WTC11 (cell line): Measurements from ENCODE around the gene LHX4. TPM values are rescaled to one million over a fixed set of nuclear protein-coding genes. Genes with fewer than 3 reads are reported as not detected.
A peak's percentile ranks its signal among the peaks of the same experiment; 100 is the strongest.

ENCODE experiments used
- ATAC-seq: fragments of 200-7000 bp; cut with Tn5 transposase; 2 replicates; pipeline ENCODE4 v1.10.0; 2021; ENCODE audit warnings: mild to moderate bottlenecking, moderate library complexity
- CTCF ChIA-PET: fragments of 300-600 bp; sonication (Branson Sonifier 250); formaldehyde crosslinking; loops from one replicate; lab custom pipeline; 2021; ENCODE audit warnings: antibody characterized with exemption; lab: Charles Lee
- POLR2A ChIA-PET: fragments of 350-600 bp; sonication (Branson Sonifier 250); formaldehyde crosslinking; loops from one replicate; lab custom pipeline; 2021; ENCODE audit warnings: antibody characterized with exemption; lab: Charles Lee
- DNase-seq: peaks from one replicate; pipeline ENCODE4 v3.0.0; 2021; ENCODE audit warnings: low spot score
- H3K27ac Mint-ChIP-seq: 2 replicates; pipeline ENCODE4 v1.8.0; 2021; ENCODE audit warnings: mixed read lengths
- H3K27me3 Mint-ChIP-seq: 2 replicates; pipeline ENCODE4 v1.8.0; 2021; ENCODE audit warnings: low read depth, mild to moderate bottlenecking, moderate library complexity, mixed read lengths
- H3K36me3 Mint-ChIP-seq: 2 replicates; pipeline ENCODE4 v1.8.0; 2021; ENCODE audit warnings: mixed read lengths
- H3K4me1 Mint-ChIP-seq: 2 replicates; pipeline ENCODE4 v1.8.0; 2022; ENCODE audit warnings: mixed read lengths
- H3K4me3 Mint-ChIP-seq: 2 replicates; pipeline ENCODE4 v1.8.0; 2021; ENCODE audit warnings: mild to moderate bottlenecking, moderate library complexity, mixed read lengths
- H3K9me3 Mint-ChIP-seq: 2 replicates; pipeline ENCODE4 v1.8.0; 2021; ENCODE audit warnings: mixed read lengths
- CREB1 ChIP-seq: sonication (generic); formaldehyde crosslinking; IDR thresholded peaks from 2 replicates; pipeline ENCODE4 v1.8.0; 2023; ENCODE audit warnings: mild to moderate bottlenecking, missing genetic modification reagents
- CREM ChIP-seq: sonication (generic); formaldehyde crosslinking; IDR thresholded peaks from 2 replicates; pipeline ENCODE4 v1.8.1; 2022; ENCODE audit warnings: mild to moderate bottlenecking, missing genetic modification reagents, moderate library complexity
- ESRRA ChIP-seq: sonication (generic); formaldehyde crosslinking; IDR thresholded peaks from 2 replicates; pipeline ENCODE4 v1.8.1; 2022; ENCODE audit warnings: mild to moderate bottlenecking, missing genetic modification reagents, borderline replicate concordance
- GTF2I ChIP-seq: fragments of 250-450 bp; sonication (Bioruptor Pico); conservative IDR thresholded peaks from 2 replicates; pipeline ENCODE4 v1.4.0; 2021; ENCODE audit warnings: mild to moderate bottlenecking
- NFE2L1 ChIP-seq: sonication (generic); formaldehyde crosslinking; IDR thresholded peaks from 2 replicates; pipeline ENCODE4 v1.8.1; 2023; ENCODE audit warnings: missing genetic modification reagents
- NFYB ChIP-seq: sonication (generic); formaldehyde crosslinking; conservative IDR thresholded peaks from 2 replicates; pipeline ENCODE4 v1.8.0; 2022; ENCODE audit warnings: low read depth, missing genetic modification reagents
- NR3C1 ChIP-seq: sonication (generic); formaldehyde crosslinking; conservative IDR thresholded peaks from 2 replicates; pipeline ENCODE4 v1.8.1; 2023; ENCODE audit warnings: low read depth, mild to moderate bottlenecking, missing genetic modification reagents
- RELA ChIP-seq: sonication (generic); formaldehyde crosslinking; IDR thresholded peaks from 2 replicates; pipeline ENCODE4 v1.8.1; 2022; ENCODE audit warnings: missing genetic modification reagents, mild to moderate bottlenecking, borderline replicate concordance
- RORB ChIP-seq: fragments of 250-450 bp; sonication (Bioruptor Pico); IDR thresholded peaks from 2 replicates; pipeline ENCODE4 v1.9.0; 2021; ENCODE audit warnings: mild to moderate bottlenecking
- SP1 ChIP-seq: sonication (generic); formaldehyde crosslinking; conservative IDR thresholded peaks from 2 replicates; pipeline ENCODE4 v1.8.1; 2022; ENCODE audit warnings: missing genetic modification reagents
- ZNF317 ChIP-seq: sonication (generic); formaldehyde crosslinking; IDR thresholded peaks from 2 replicates; pipeline ENCODE4 v1.8.1; 2023; ENCODE audit warnings: low read depth, mild to moderate bottlenecking, moderate library complexity, missing genetic modification reagents, borderline replicate concordance
- ZNF396 ChIP-seq: fragments of 250-450 bp; sonication (Bioruptor Pico); IDR thresholded peaks from 2 replicates; pipeline ENCODE4 v1.8.0; 2021; ENCODE audit warnings: mild to moderate bottlenecking, moderate library complexity, borderline replicate concordance
- ZNF671 ChIP-seq: fragments of 250-450 bp; sonication (Bioruptor Pico); IDR thresholded peaks from 2 replicates; pipeline ENCODE4 v1.8.0; 2021; ENCODE audit warnings: mild to moderate bottlenecking
- total RNA-seq: library from RNA; stranded (reverse); gene quantifications from 3 replicates; pipeline ENCODE4 v1.2.3, GENCODE V29; 2021
- TF ChIP-seq, protein P1 (sequence below): fragments of 250-450 bp; sonication (Bioruptor Pico); IDR thresholded peaks from 2 replicates; pipeline ENCODE4 v1.9.0; 2021; ENCODE audit warnings: mild to moderate bottlenecking
- TF ChIP-seq, protein P2 (sequence below): sonication (generic); formaldehyde crosslinking; IDR thresholded peaks from 2 replicates; pipeline ENCODE4 v1.8.1; 2023; ENCODE audit warnings: mild to moderate bottlenecking, missing genetic modification reagents
- TF ChIP-seq, protein P3 (sequence below): sonication (generic); formaldehyde crosslinking; IDR thresholded peaks from 2 replicates; pipeline ENCODE4 v1.8.0; 2023; ENCODE audit warnings: missing genetic modification reagents, mild to moderate bottlenecking, borderline replicate concordance
- TF ChIP-seq, protein P4 (sequence below): sonication (generic); formaldehyde crosslinking; IDR thresholded peaks from 2 replicates; pipeline ENCODE4 v1.8.1; 2022; ENCODE audit warnings: low read depth, mild to moderate bottlenecking, moderate library complexity, missing genetic modification reagents, borderline replicate concordance
- TF ChIP-seq, protein P5 (sequence below): fragments of 250-450 bp; sonication (Bioruptor Pico); IDR thresholded peaks from 2 replicates; pipeline ENCODE4 v1.9.0; 2021; ENCODE audit warnings: mild to moderate bottlenecking, borderline replicate concordance

LHX4 gene
- total RNA-seq, 1 experiment from 2014 or later: 19.2 TPM

DNA sequence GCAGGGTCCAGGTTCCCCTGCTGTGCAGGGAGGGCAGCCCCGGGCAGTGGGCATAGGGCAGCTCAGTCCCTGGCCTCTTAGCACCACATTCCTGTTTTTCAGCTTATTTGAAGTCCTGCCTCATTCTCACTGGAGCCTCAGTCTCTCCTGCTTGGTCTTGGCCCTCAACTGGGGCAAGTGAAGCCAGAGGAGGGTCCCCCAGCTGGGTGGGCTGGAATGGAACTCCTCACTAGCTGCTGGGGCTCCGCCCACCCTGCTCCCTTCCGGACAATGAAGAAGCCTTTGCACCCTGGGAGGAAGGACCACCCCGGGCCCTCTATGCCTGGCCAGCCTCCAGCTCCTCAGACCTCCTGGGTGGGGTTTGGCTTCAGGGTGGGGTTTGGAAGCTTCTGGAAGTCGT is 32.8 kb upstream of the LHX4 start (continued):
- TF ChIP-seq, protein P1, sequence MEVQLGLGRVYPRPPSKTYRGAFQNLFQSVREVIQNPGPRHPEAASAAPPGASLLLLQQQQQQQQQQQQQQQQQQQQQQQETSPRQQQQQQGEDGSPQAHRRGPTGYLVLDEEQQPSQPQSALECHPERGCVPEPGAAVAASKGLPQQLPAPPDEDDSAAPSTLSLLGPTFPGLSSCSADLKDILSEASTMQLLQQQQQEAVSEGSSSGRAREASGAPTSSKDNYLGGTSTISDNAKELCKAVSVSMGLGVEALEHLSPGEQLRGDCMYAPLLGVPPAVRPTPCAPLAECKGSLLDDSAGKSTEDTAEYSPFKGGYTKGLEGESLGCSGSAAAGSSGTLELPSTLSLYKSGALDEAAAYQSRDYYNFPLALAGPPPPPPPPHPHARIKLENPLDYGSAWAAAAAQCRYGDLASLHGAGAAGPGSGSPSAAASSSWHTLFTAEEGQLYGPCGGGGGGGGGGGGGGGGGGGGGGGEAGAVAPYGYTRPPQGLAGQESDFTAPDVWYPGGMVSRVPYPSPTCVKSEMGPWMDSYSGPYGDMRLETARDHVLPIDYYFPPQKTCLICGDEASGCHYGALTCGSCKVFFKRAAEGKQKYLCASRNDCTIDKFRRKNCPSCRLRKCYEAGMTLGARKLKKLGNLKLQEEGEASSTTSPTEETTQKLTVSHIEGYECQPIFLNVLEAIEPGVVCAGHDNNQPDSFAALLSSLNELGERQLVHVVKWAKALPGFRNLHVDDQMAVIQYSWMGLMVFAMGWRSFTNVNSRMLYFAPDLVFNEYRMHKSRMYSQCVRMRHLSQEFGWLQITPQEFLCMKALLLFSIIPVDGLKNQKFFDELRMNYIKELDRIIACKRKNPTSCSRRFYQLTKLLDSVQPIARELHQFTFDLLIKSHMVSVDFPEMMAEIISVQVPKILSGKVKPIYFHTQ (CRISPR knock-in tag): no peak
- no peak for TF ChIP-seq ZNF317 (CRISPR knock-in tag)

DNA sequence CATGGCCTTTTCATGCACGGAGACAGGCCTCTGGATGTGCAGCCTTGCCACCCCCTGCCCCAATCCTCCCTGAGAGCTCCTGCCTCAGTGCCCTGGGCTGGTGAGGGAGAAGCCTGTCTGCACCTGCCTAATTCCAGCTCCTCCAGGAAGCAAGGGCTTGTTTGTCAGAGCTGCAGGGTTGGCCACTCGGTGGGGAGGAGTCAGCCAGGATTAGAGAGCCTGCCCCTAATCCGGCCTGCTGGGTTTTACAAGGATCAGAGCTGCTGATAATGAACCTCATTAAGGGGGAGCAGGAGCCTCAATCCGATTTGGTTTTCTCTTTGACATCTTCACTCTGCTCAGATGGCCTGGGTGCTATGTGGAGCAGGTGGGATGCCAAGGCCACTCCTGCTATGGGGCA is 31.9 kb upstream of the LHX4 start:
- ChIA-PET POLR2A (interaction anchor here (0.9 kb wide), 1 partner anchor 12 kb away, joined by 3 read pairs; no protein-coding TSS in a partner anchor), CTCF (interaction anchor here (1.0 to 3.7 kb wide), 7 partner anchors 10 to 388 kb away, joined by 3 to 23 read pairs (median 6); partner anchors contain the start of gene LHX4)
- DNase-seq: no peak
- Mint-ChIP-seq H3K4me3 (no peak overlapping the region), H3K36me3 (peaks cover 9% of the 10 kb centered on the region), H3K27ac (no peak overlapping the region), H3K9me3 (no peaks in the 10 kb centered on the region), H3K27me3 (no peaks in the 10 kb centered on the region), H3K4me1 (peaks cover 3% of the 10 kb centered on the region; the same call in 1 of the 2 replicates)
- TF ChIP-seq SP1 (CRISPR knock-in tag) (no peak), ZNF396 (no peak), RORB (CRISPR knock-in tag) (no peak), CREM (CRISPR knock-in tag) (no peak)
- TF ChIP-seq, protein P2, sequence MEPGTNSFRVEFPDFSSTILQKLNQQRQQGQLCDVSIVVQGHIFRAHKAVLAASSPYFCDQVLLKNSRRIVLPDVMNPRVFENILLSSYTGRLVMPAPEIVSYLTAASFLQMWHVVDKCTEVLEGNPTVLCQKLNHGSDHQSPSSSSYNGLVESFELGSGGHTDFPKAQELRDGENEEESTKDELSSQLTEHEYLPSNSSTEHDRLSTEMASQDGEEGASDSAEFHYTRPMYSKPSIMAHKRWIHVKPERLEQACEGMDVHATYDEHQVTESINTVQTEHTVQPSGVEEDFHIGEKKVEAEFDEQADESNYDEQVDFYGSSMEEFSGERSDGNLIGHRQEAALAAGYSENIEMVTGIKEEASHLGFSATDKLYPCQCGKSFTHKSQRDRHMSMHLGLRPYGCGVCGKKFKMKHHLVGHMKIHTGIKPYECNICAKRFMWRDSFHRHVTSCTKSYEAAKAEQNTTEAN (CRISPR knock-in tag): no peak
- peak; percentile 43 for ATAC-seq

DNA sequence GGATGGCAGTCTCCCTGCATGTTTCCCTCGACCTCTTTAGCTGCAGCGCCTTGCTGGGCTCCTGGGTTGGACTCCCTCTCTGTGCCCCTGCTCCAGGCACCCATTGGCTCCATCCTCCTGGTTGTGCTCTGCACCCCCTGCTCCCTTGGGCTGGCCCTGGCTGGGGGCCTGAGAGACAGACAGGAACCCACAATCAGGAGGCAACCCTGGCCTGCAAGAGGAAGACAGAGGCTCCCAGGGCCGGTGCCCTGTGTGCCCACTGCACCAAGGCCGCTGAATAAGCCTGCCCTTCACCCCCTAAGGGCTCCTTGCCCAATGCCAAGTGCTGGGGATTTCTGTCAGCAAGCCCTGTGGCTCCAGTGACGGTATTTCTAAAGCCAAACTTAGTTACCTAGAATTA is 31.5 kb upstream of the LHX4 start:
- Mint-ChIP-seq H3K27ac (no peak overlapping the region), H3K4me3 (no peak overlapping the region), H3K9me3 (no peaks in the 10 kb centered on the region), H3K27me3 (no peaks in the 10 kb centered on the region), H3K36me3 (peaks cover 9% of the 10 kb centered on the region), H3K4me1 (peaks cover 3% of the 10 kb centered on the region; the same call in 1 of the 2 replicates)
- ChIA-PET CTCF (interaction anchor here (1.0 to 3.7 kb wide), 10 partner anchors 11 to 389 kb away, joined by 3 to 23 read pairs (median 4); partner anchors contain the start of gene LHX4), POLR2A (interaction anchor here (0.9 kb wide), 1 partner anchor 12 kb away, joined by 3 read pairs; no protein-coding TSS in a partner anchor)
- ATAC-seq: no peak
- no peak for DNase-seq
- TF ChIP-seq, protein P3, sequence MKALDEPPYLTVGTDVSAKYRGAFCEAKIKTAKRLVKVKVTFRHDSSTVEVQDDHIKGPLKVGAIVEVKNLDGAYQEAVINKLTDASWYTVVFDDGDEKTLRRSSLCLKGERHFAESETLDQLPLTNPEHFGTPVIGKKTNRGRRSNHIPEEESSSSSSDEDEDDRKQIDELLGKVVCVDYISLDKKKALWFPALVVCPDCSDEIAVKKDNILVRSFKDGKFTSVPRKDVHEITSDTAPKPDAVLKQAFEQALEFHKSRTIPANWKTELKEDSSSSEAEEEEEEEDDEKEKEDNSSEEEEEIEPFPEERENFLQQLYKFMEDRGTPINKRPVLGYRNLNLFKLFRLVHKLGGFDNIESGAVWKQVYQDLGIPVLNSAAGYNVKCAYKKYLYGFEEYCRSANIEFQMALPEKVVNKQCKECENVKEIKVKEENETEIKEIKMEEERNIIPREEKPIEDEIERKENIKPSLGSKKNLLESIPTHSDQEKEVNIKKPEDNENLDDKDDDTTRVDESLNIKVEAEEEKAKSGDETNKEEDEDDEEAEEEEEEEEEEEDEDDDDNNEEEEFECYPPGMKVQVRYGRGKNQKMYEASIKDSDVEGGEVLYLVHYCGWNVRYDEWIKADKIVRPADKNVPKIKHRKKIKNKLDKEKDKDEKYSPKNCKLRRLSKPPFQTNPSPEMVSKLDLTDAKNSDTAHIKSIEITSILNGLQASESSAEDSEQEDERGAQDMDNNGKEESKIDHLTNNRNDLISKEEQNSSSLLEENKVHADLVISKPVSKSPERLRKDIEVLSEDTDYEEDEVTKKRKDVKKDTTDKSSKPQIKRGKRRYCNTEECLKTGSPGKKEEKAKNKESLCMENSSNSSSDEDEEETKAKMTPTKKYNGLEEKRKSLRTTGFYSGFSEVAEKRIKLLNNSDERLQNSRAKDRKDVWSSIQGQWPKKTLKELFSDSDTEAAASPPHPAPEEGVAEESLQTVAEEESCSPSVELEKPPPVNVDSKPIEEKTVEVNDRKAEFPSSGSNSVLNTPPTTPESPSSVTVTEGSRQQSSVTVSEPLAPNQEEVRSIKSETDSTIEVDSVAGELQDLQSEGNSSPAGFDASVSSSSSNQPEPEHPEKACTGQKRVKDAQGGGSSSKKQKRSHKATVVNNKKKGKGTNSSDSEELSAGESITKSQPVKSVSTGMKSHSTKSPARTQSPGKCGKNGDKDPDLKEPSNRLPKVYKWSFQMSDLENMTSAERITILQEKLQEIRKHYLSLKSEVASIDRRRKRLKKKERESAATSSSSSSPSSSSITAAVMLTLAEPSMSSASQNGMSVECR (CRISPR knock-in tag): no peak
- TF ChIP-seq ZNF671 (CRISPR knock-in tag) (no peak), GTF2I (CRISPR knock-in tag) (no peak), RELA (no peak), NFE2L1 (CRISPR knock-in tag) (no peak), CREB1 (no peak), NFYB (CRISPR knock-in tag) (no peak), NR3C1 (CRISPR knock-in tag) (no peak), ESRRA (no peak)
- TF ChIP-seq, protein P4, sequence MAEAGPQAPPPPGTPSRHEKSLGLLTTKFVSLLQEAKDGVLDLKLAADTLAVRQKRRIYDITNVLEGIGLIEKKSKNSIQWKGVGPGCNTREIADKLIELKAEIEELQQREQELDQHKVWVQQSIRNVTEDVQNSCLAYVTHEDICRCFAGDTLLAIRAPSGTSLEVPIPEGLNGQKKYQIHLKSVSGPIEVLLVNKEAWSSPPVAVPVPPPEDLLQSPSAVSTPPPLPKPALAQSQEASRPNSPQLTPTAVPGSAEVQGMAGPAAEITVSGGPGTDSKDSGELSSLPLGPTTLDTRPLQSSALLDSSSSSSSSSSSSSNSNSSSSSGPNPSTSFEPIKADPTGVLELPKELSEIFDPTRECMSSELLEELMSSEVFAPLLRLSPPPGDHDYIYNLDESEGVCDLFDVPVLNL (CRISPR knock-in tag): no peak
- TF ChIP-seq, protein P5, sequence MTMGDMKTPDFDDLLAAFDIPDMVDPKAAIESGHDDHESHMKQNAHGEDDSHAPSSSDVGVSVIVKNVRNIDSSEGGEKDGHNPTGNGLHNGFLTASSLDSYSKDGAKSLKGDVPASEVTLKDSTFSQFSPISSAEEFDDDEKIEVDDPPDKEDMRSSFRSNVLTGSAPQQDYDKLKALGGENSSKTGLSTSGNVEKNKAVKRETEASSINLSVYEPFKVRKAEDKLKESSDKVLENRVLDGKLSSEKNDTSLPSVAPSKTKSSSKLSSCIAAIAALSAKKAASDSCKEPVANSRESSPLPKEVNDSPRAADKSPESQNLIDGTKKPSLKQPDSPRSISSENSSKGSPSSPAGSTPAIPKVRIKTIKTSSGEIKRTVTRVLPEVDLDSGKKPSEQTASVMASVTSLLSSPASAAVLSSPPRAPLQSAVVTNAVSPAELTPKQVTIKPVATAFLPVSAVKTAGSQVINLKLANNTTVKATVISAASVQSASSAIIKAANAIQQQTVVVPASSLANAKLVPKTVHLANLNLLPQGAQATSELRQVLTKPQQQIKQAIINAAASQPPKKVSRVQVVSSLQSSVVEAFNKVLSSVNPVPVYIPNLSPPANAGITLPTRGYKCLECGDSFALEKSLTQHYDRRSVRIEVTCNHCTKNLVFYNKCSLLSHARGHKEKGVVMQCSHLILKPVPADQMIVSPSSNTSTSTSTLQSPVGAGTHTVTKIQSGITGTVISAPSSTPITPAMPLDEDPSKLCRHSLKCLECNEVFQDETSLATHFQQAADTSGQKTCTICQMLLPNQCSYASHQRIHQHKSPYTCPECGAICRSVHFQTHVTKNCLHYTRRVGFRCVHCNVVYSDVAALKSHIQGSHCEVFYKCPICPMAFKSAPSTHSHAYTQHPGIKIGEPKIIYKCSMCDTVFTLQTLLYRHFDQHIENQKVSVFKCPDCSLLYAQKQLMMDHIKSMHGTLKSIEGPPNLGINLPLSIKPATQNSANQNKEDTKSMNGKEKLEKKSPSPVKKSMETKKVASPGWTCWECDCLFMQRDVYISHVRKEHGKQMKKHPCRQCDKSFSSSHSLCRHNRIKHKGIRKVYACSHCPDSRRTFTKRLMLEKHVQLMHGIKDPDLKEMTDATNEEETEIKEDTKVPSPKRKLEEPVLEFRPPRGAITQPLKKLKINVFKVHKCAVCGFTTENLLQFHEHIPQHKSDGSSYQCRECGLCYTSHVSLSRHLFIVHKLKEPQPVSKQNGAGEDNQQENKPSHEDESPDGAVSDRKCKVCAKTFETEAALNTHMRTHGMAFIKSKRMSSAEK (CRISPR knock-in tag): no peak
- TF ChIP-seq, protein P2 (CRISPR knock-in tag): no peak
